ENCODE results near the gene CCDC6. TPM values are rescaled to one million over a fixed set of nuclear protein-coding genes. Genes with fewer than 3 reads are reported as not detected.

Gene CCDC6
- total RNA-seq, 1 experiment from 2014 or later, result 58.4 TPM

GRCh38 chr10:59901470-59901869 is 4.9 kb downstream of the CCDC6 start:
- TF ChIP-seq CTCF (conservative IDR thresholded peaks at IDR 0.05), result no peak
- no CpG with 5 or more reads among the region's 1 CpG for WGBS (ENCODE audit: extremely low coverage, insufficient read length, low lambda C conversion rate)
- H3K56ac ChIP-seq (ENCODE audit: insufficient read length, low read depth, low read length), result no peak overlapping the region
- Mint-ChIP-seq H3K4me1 (peaks cover 60 to 64% of the 10 kb centered on the region in 2 experiments), H3K4me3 (no peak overlapping the region), H3K9me3 (peaks cover 0 to 1% of the 10 kb centered on the region in 2 experiments; a peak in 1 of 5 replicates), H3K36me3 (ENCODE audit: insufficient read depth in 1 of 3, low read depth in 3 of 3) (peaks cover 1 to 15% (median 7%) of the 10 kb centered on the region in 3 experiments; a peak in 6 of 7 replicates), H3K27me3 (ENCODE audit: low read depth) (no peaks in the 10 kb centered on the region), H3K27ac (peak overlapping the region in 2 of 3 experiments; percentile 15 to 34; a peak in 2 of 7 replicates)
- no peak overlapping the region for H3T11ph ChIP-seq (ENCODE audit: low read length)
- no peak overlapping the region for H3K23ac ChIP-seq (ENCODE audit: insufficient read length, low read depth, low read length)
- no peaks in the 10 kb centered on the region for H3K27me3 ChIP-seq (ENCODE audit: insufficient read depth, low read length)
- H2BK120ac ChIP-seq (ENCODE audit: low read depth, low read length, poor library complexity, severe bottlenecking), result no peak overlapping the region
- H3K18ac ChIP-seq (ENCODE audit: insufficient read length, low read depth, low read length), result no peak overlapping the region
- DNase-seq, result no peak
- H3K4ac ChIP-seq (ENCODE audit: low read depth, low read length), result no peak overlapping the region
- H2BK15ac ChIP-seq (ENCODE audit: low read depth, low read length), result no peak overlapping the region
- H2AK5ac ChIP-seq (ENCODE audit: insufficient read length, low read length), result no peak overlapping the region
- H3K9ac ChIP-seq (ENCODE audit: extremely low read depth, insufficient read length, low read length), result no peak overlapping the region
- H3K23me2 ChIP-seq (ENCODE audit: insufficient read length, low read depth, low read length, poor library complexity, severe bottlenecking), result peaks cover 15% of the 10 kb centered on the region
- H2BK12ac ChIP-seq (ENCODE audit: insufficient read length, low read depth, low read length), result no peak overlapping the region
- H2AFZ ChIP-seq (ENCODE audit: low read length), result no peak overlapping the region
- H2BK20ac ChIP-seq (ENCODE audit: low read depth, low read length, poor library complexity, severe bottlenecking), result no peak overlapping the region
- no peak overlapping the region for H3K27ac ChIP-seq (ENCODE audit: insufficient read length, low read depth, low read length)
- no peaks in the 10 kb centered on the region for H3K79me1 ChIP-seq (ENCODE audit: insufficient read depth, low read depth, low read length, poor library complexity, severe bottlenecking)
- H3K4me1 ChIP-seq (ENCODE audit: insufficient read depth, low read length), result peaks cover 16% of the 10 kb centered on the region
- H2BK5ac ChIP-seq (ENCODE audit: insufficient read length, low read length), result no peak overlapping the region
- no peak overlapping the region for H4K8ac ChIP-seq (replicated peaks; ENCODE audit: insufficient read length, low read depth, low read length)
- H4K20me1 ChIP-seq (ENCODE audit: control insufficient read depth, insufficient read depth, insufficient read length), result no peaks in the 10 kb centered on the region
- peaks cover 70% of the 10 kb centered on the region for H3K79me2 ChIP-seq (ENCODE audit: insufficient read depth, low read length)
- no peak overlapping the region for H4K91ac ChIP-seq (ENCODE audit: insufficient read length, low read depth, low read length)
- no peak overlapping the region for H3K4me2 ChIP-seq (ENCODE audit: insufficient read depth, insufficient read length, low read length)
- no peaks in the 10 kb centered on the region for H3K9me3 ChIP-seq (ENCODE audit: control insufficient read depth, low read depth, low read length)
- H4K5ac ChIP-seq (ENCODE audit: insufficient read length, low read depth, low read length), result no peak overlapping the region
- no peak overlapping the region for H3K14ac ChIP-seq (ENCODE audit: insufficient read depth, low read length)
